ENCODE measurements around the gene EIF3K. TPM values are rescaled to one million over a fixed set of nuclear protein-coding genes. Genes with fewer than 3 reads are reported as not detected.
A peak's percentile ranks its signal among the peaks of the same experiment; 100 is the strongest.

Gene EIF3K
- total and polyA plus RNA-seq, 2 of the 8 experiments (the other 6 are each of a cell fraction or from before 2014, with no cell fraction given): 329 to 937 TPM

- Histone ChIP-seq H3K9ac (replicated peaks in 1 of 4; ENCODE audit: extremely low read depth in 1 of 4, low read depth in 3 of 4, low read length in 3 of 4) (no peak overlapping the region), H3K4me3 (ENCODE audit: extremely low read depth in 1 of 4, insufficient read depth in 2 of 4, low read depth in 3 of 4, low read length in 4 of 4) (no peak overlapping the region), H2BK20ac (ENCODE audit: low read length) (no peak overlapping the region), H3K4me2 (ENCODE audit: insufficient read depth in 1 of 2, low read depth in 2 of 2, low read length in 2 of 2) (no peak overlapping the region), H3K18ac (ENCODE audit: extremely low read depth, low read length) (no peak overlapping the region), H3K27me3 (replicated peaks in 1 of 4; ENCODE audit: control insufficient read depth in 3 of 4, extremely low read depth in 1 of 4, insufficient read depth in 3 of 4, low read length in 3 of 4) (no peaks in the 10 kb centered on the region), H3K9me3 (ENCODE audit: insufficient read depth in 2 of 2, low read depth in 1 of 2, low read length in 1 of 2) (no peaks in the 10 kb centered on the region), H3K4me1 (replicated peaks in 1 of 4; ENCODE audit: control insufficient read depth in 3 of 4, insufficient read depth in 4 of 4, low read length in 3 of 4) (peaks cover 11 to 25% (median 16%) of the 10 kb centered on the region in 4 experiments), H2BK5ac (ENCODE audit: low read depth, low read length) (peak overlapping the region; percentile 27; the same call in 1 of the 2 replicates), H2AK5ac (ENCODE audit: low read depth, low read length) (0 out of 2 replicates have a peak overlapping the region, but pooled peaks have one; percentile 28), H4K5ac (ENCODE audit: insufficient read length, low read depth, low read length) (no peak overlapping the region), H3K4ac (replicated peaks; ENCODE audit: insufficient read length, low read depth, low read length) (no peak overlapping the region), H3K23ac (ENCODE audit: insufficient read length) (no peak overlapping the region), H3K56ac (replicated peaks; ENCODE audit: insufficient read length, low read depth, low read length) (no peak overlapping the region), H3K27ac (ENCODE audit: low read depth, low read length) (no peak overlapping the region; the same call in 1 of the 2 replicates), H3K14ac (ENCODE audit: insufficient read length) (no peak overlapping the region), H2AFZ (ENCODE audit: low read length) (no peak overlapping the region), H2BK15ac (ENCODE audit: low read length) (no peak overlapping the region), H3K23me2 (ENCODE audit: low read depth, low read length) (no peaks in the 10 kb centered on the region), H3K79me1 (ENCODE audit: low read depth, low read length) (peaks cover 25% of the 10 kb centered on the region), H4K20me1 (replicated peaks in 1 of 2; ENCODE audit: control insufficient read depth in 1 of 2, insufficient read depth in 2 of 2, low read length in 2 of 2) (peaks cover 6 to 25% of the 10 kb centered on the region in 2 experiments), H4K8ac (ENCODE audit: extremely low read depth, insufficient read depth, low read length) (no peak overlapping the region), H4K91ac (replicated peaks; ENCODE audit: insufficient read length, low read length) (no peak overlapping the region), H3K79me2 (ENCODE audit: control insufficient read depth in 1 of 2, insufficient read depth in 2 of 2, low read length in 2 of 2) (peaks cover 33 to 89% of the 10 kb centered on the region in 2 experiments), H3K36me3 (ENCODE audit: control insufficient read depth in 2 of 4, insufficient read depth in 4 of 4, low read length in 3 of 4) (no peaks in the 10 kb centered on the region), H2BK120ac (replicated peaks; ENCODE audit: low read depth, low read length) (no peak overlapping the region), H2BK12ac (ENCODE audit: low read depth, low read length) (no peak overlapping the region)
- TF ChIP-seq EP300 (IDR thresholded peaks at IDR 0.05; ENCODE audit: borderline replicate concordance in 1 of 2, low read depth in 2 of 2, low read length in 2 of 2): no peak
- TF ChIP-seq SUZ12 (IDR thresholded peaks at IDR 0.05; ENCODE audit: low read length): no peak
- TF ChIP-seq TCF12 (IDR thresholded peaks at IDR 0.05; ENCODE audit: low read depth, low read length): no peak
- TF ChIP-seq CBX8 (IDR thresholded peaks at IDR 0.05; ENCODE audit: borderline replicate concordance, low read depth, low read length): no peak
- TF ChIP-seq HDAC6 (IDR thresholded peaks at IDR 0.05; ENCODE audit: low read depth, low read length): no peak
- no peak for TF ChIP-seq USF2 (IDR thresholded peaks at IDR 0.05; ENCODE audit: low read length)
- no peak for TF ChIP-seq TAF7 (optimal IDR thresholded peaks at IDR 0.05; ENCODE audit: borderline replicate concordance, low read depth, low read length)
- TF ChIP-seq YY1 (IDR thresholded peaks at IDR 0.05; ENCODE audit: low read depth, low read length): no peak
- no peak for TF ChIP-seq TBP (IDR thresholded peaks at IDR 0.05; ENCODE audit: low read depth, low read length)
- FAIRE-seq (no peak), DNase-seq (ENCODE audit: low read depth in 1 of 2, low spot score in 2 of 2) (no peak)
- POLR2A ChIA-PET (ENCODE audit: partially characterized antibody): interaction anchor here (0.8 to 23.4 kb wide), 5 partner anchors 9 to 53 kb away, joined by 3 to 495 read pairs (median 3); no protein-coding TSS in a partner anchor
- CTCF ChIA-PET (ENCODE audit: partially characterized antibody): interaction anchor here (0.6 to 1.9 kb wide), 10 partner anchors 9 to 50 kb away, joined by 3 to 7 read pairs (median 4); no protein-coding TSS in a partner anchor
- 88% methylated on average over 15 of the region's 15 CpGs; no CpG with 5 or more reads in 1 of the 2 experiments for WGBS, 2 experiments (ENCODE audit: extremely low coverage in 1 of 2, insufficient coverage in 1 of 2, insufficient read length in 1 of 2, insufficient replicate concordance in 2 of 2, low coverage in 1 of 2, low lambda C conversion rate in 2 of 2, missing lambda C conversion rate in 1 of 2)
Measured at GRCh38 chr19:38678217-38678890, 59.4 kb downstream of the EIF3K start.

All from H1 (cell line).